Caco-2 (cell line): ENCODE measurements around the gene SLC24A4. TPM values are rescaled to one million over a fixed set of nuclear protein-coding genes. Genes with fewer than 3 reads are reported as not detected.

Source experiments
- BruUV-seq: library from RNA; stranded (reverse); fragments of 400-500 nt; replicated peaks from 2 replicates; lab custom pipeline; 2021; lab: Mats Ljungman, UMichigan
- CTCF ChIA-PET: fragments of 300-600 bp; sonication (Branson Sonifier 250); formaldehyde crosslinking; loops from one replicate; lab custom pipeline; 2022; ENCODE audit warnings: antibody characterized with exemption; lab: Charles Lee
- POLR2A ChIA-PET: fragments of 300-600 bp; sonication (Branson Sonifier 250); formaldehyde crosslinking; loops from one replicate; lab custom pipeline; 2022; ENCODE audit warnings: antibody characterized with exemption; lab: Charles Lee
- DNase-seq, 2 experiments: peaks; one replicate each; pipeline versions ENCODE4 v3.0.0 to v3.0.0-alpha.2; 2020 to 2022
- H3K27me3 ChIP-seq: replicated peaks from 2 replicates; pipeline ENCODE4 v1.6.0; 2011; ENCODE audit warnings: low read length; ENCODE audit not compliant: control insufficient read depth, insufficient read depth
- H3K36me3 ChIP-seq: 2 replicates; pipeline ENCODE4 v1.5.1; 2011; ENCODE audit warnings: low read length; ENCODE audit not compliant: control insufficient read depth, insufficient read depth
- H3K4me1 ChIP-seq: fragments of 250-450 bp; sonication (Bioruptor Pico); 2 replicates; pipeline ENCODE4 v1.5.1; 2020; ENCODE audit warnings: mild to moderate bottlenecking
- H3K4me3 ChIP-seq: 2 replicates; pipeline ENCODE4 v1.5.1; 2011; ENCODE audit warnings: low read depth, mild to moderate bottlenecking, control low read depth, low read length
- H3K9me3 ChIP-seq: fragments of 250-450 bp; sonication (Bioruptor Pico); 2 replicates; pipeline ENCODE4 v1.5.1; 2020; ENCODE audit warnings: mild to moderate bottlenecking, moderate library complexity
- H3K27ac Mint-ChIP-seq: one replicate; pipeline ENCODE4 v1.8.0; 2022; ENCODE audit warnings: mixed read lengths; ENCODE audit not compliant: unreplicated experiment
- H3K27me3 Mint-ChIP-seq: one replicate; pipeline ENCODE4 v1.8.0; 2022; ENCODE audit warnings: mixed read lengths; ENCODE audit not compliant: insufficient read depth, unreplicated experiment
- H3K36me3 Mint-ChIP-seq: one replicate; pipeline ENCODE4 v1.8.0; 2022; ENCODE audit warnings: mild to moderate bottlenecking, mixed read lengths; ENCODE audit not compliant: insufficient read depth, unreplicated experiment
- H3K4me1 Mint-ChIP-seq: one replicate; pipeline ENCODE4 v1.8.0; 2022; ENCODE audit warnings: low read depth, mixed read lengths; ENCODE audit not compliant: unreplicated experiment
- H3K4me3 Mint-ChIP-seq: one replicate; pipeline ENCODE4 v1.8.0; 2022; ENCODE audit warnings: mild to moderate bottlenecking, moderate library complexity, mixed read lengths; ENCODE audit not compliant: unreplicated experiment
- H3K9me3 Mint-ChIP-seq: one replicate; pipeline ENCODE4 v1.8.0; 2022; ENCODE audit warnings: mixed read lengths; ENCODE audit not compliant: unreplicated experiment
- CTCF ChIP-seq, 2 experiments: fragments of 200-600 bp in 1 of 2; IDR thresholded peaks; 1 replicate in 1 of 2; 2 replicates in 1 of 2; pipeline versions ENCODE4 v1.5.1 to v1.8.0; 2011 to 2022; ENCODE audit warnings: antibody characterized with exemption in 1 of 2, control low read depth in 1 of 2, inconsistent platforms in 1 of 2, low read depth in 1 of 2, low read length in 1 of 2, mild to moderate bottlenecking in 1 of 2, moderate library complexity in 1 of 2; ENCODE audit not compliant: insufficient read depth in 1 of 2, severe bottlenecking in 1 of 2, unreplicated experiment in 1 of 2
- intact Hi-C: fragments of 100-400 bp; cut with micrococcal nuclease; formaldehyde crosslinking; loops from one replicate; pipeline ENCODE4 v1.10.0; 2022; ENCODE audit not compliant: unreplicated experiment
- total RNA-seq: library from RNA; stranded (reverse); gene quantifications from 2 replicates; pipeline ENCODE4 v1.2.3, GENCODE V29; 2022

The SLC24A4 gene
- total RNA-seq, 1 experiment from 2014 or later, result not detected

- no peak overlapping the region for H3K4me3 Mint-ChIP-seq
- POLR2A ChIA-PET, result no interaction called here
- TF ChIP-seq CTCF (IDR thresholded peaks at IDR 0.05; ENCODE audit: insufficient read depth in 1 of 2, low read depth in 1 of 2, low read length in 1 of 2, severe bottlenecking in 1 of 2, unreplicated experiment in 1 of 2), result no peak
Observed at GRCh38 chr14:92525322-92526095, 202.5 kb downstream of the SLC24A4 start.

GRCh38 chr14:92527721-92528120, 204.8 kb downstream of the SLC24A4 start:
- Mint-ChIP-seq H3K36me3 (peaks cover 5% of the 10 kb centered on the region), H3K27me3 (no peaks in the 10 kb centered on the region), H3K4me3 (no peak overlapping the region), H3K9me3 (no peaks in the 10 kb centered on the region), H3K4me1 (no peaks in the 10 kb centered on the region), H3K27ac (no peak overlapping the region)
- H3K9me3 ChIP-seq, result no peaks in the 10 kb centered on the region
- CTCF ChIA-PET, result no interaction called here
- no peak overlapping the region for H3K4me3 ChIP-seq
- intact Hi-C loops, result no loop called here
- no peaks in the 10 kb centered on the region for H3K4me1 ChIP-seq
- no TSS peak for BruUV-seq
- no peaks in the 10 kb centered on the region for H3K27me3 ChIP-seq
- H3K36me3 ChIP-seq, result no peaks in the 10 kb centered on the region
- POLR2A ChIA-PET, result no interaction called here
- TF ChIP-seq CTCF (IDR thresholded peaks at IDR 0.05; ENCODE audit: insufficient read depth in 1 of 2, low read depth in 1 of 2, low read length in 1 of 2, severe bottlenecking in 1 of 2, unreplicated experiment in 1 of 2), result no peak
- no peak for DNase-seq

More at GRCh38 chr14:92525322-92526095, 202.5 kb downstream of the SLC24A4 start:
- Histone ChIP-seq H3K4me1 (no peaks in the 10 kb centered on the region), H3K27me3 (no peaks in the 10 kb centered on the region), H3K36me3 (no peaks in the 10 kb centered on the region), H3K4me3 (no peak overlapping the region), H3K9me3 (no peaks in the 10 kb centered on the region)
- CTCF ChIA-PET, result no interaction called here
- intact Hi-C loops, result no loop called here
- no TSS peak for BruUV-seq
- Mint-ChIP-seq H3K9me3 (peaks cover 10% of the 10 kb centered on the region), H3K4me1 (no peaks in the 10 kb centered on the region), H3K36me3 (peaks cover 12% of the 10 kb centered on the region), H3K27me3 (no peaks in the 10 kb centered on the region), H3K27ac (no peak overlapping the region)
- DNase-seq, result no peak

GRCh38 chr14:92528486-92529100, 205.6 kb downstream of the SLC24A4 start:
- Histone ChIP-seq H3K36me3 (no peaks in the 10 kb centered on the region), H3K27me3 (no peaks in the 10 kb centered on the region), H3K4me1 (no peaks in the 10 kb centered on the region), H3K9me3 (no peaks in the 10 kb centered on the region), H3K4me3 (no peak overlapping the region)
- peaks cover 5% of the 10 kb centered on the region for H3K36me3 Mint-ChIP-seq
- H3K4me1 Mint-ChIP-seq, result no peaks in the 10 kb centered on the region
- ChIA-PET CTCF (no interaction called here), POLR2A (no interaction called here)
- no peak overlapping the region for H3K4me3 Mint-ChIP-seq
- no peaks in the 10 kb centered on the region for H3K9me3 Mint-ChIP-seq
- TF ChIP-seq CTCF (IDR thresholded peaks at IDR 0.05; ENCODE audit: insufficient read depth in 1 of 2, low read depth in 1 of 2, low read length in 1 of 2, severe bottlenecking in 1 of 2, unreplicated experiment in 1 of 2), result no peak
- intact Hi-C loops, result no loop called here
- no peaks in the 10 kb centered on the region for H3K27me3 Mint-ChIP-seq
- no peak for DNase-seq
- H3K27ac Mint-ChIP-seq, result no peak overlapping the region
- no TSS peak for BruUV-seq
